Neural cell (in vitro differentiated cells): ENCODE results near the gene CELSR2. TPM values are rescaled to one million over a fixed set of nuclear protein-coding genes. Genes with fewer than 3 reads are reported as not detected.

Experiments used
- H2AFZ ChIP-seq: fragments of 200-600, 300-800 bp; sonication (generic), shearing (Covaris generic); 2 replicates; pipeline ENCODE4 v1.6.0; 2014; ENCODE audit warnings: low read depth, mild to moderate bottlenecking, antibody characterized with exemption, low read length, moderate library complexity
- H3F3A ChIP-seq: fragments of 200-600 bp; shearing (Covaris generic); 2 replicates; pipeline ENCODE4 v1.6.1; 2016; ENCODE audit warnings: mild to moderate bottlenecking, moderate library complexity, mixed read lengths, antibody characterized with exemption, low read length; ENCODE audit not compliant: insufficient read depth, poor library complexity, severe bottlenecking
- H3K27ac ChIP-seq: fragments of 200-600, 300-800 bp; sonication (generic), shearing (Covaris generic); 2 replicates; pipeline ENCODE4 v1.5.1; 2014; ENCODE audit warnings: mild to moderate bottlenecking, low read length, moderate library complexity
- H3K27me3 ChIP-seq: fragments of 300-800, 200-600 bp; sonication (generic), shearing (Covaris generic); 2 replicates; pipeline ENCODE4 v1.6.0; 2014; ENCODE audit warnings: mild to moderate bottlenecking, low read depth, low read length, moderate library complexity; ENCODE audit not compliant: insufficient read depth
- H3K36me3 ChIP-seq: fragments of 300-800, 200-600 bp; sonication (generic), shearing (Covaris generic); 2 replicates; pipeline ENCODE4 v1.5.1; 2014; ENCODE audit warnings: mild to moderate bottlenecking, antibody characterized with exemption, low read length, moderate library complexity; ENCODE audit not compliant: insufficient read depth
- H3K4me2 ChIP-seq: fragments of 300-800, 200-600 bp; sonication (generic), shearing (Covaris generic); 2 replicates; pipeline ENCODE4 v1.6.0; 2014; ENCODE audit warnings: mild to moderate bottlenecking, low read length
- H3K4me3 ChIP-seq: fragments of 300-800, 200-600 bp; sonication (generic), shearing (Covaris generic); 2 replicates; pipeline ENCODE4 v1.5.1; 2014; ENCODE audit warnings: mild to moderate bottlenecking, low read length, moderate library complexity
- H3K79me2 ChIP-seq: fragments of 200-600 bp; shearing (Covaris generic); replicated peaks from 2 replicates; pipeline ENCODE4 v1.6.0; 2014; ENCODE audit warnings: mild to moderate bottlenecking, low read length, moderate library complexity; ENCODE audit not compliant: insufficient read depth
- H3K9ac ChIP-seq: fragments of 300-800, 200-600 bp; sonication (generic), shearing (Covaris generic); 2 replicates; pipeline ENCODE4 v1.6.1; 2016; ENCODE audit warnings: mild to moderate bottlenecking, low read length, mixed read lengths
- H3K9me2 ChIP-seq: fragments of 200-600 bp; shearing (Covaris generic); 2 replicates; pipeline ENCODE4 v1.6.1; 2016; ENCODE audit warnings: mild to moderate bottlenecking, low read length, mixed read lengths; ENCODE audit not compliant: insufficient read depth
- H3K9me3 ChIP-seq: fragments of 200-600, 300-800 bp; sonication (generic), shearing (Covaris generic); 2 replicates; pipeline ENCODE4 v1.6.1; 2016; ENCODE audit warnings: mild to moderate bottlenecking, mixed run types, low read length, moderate library complexity, mixed read lengths
- H4K20me1 ChIP-seq: fragments of 200-600 bp; shearing (Covaris generic); 2 replicates; pipeline ENCODE4 v1.6.1; 2016; ENCODE audit warnings: mild to moderate bottlenecking, mixed run types; ENCODE audit not compliant: insufficient read depth
- CTCF ChIP-seq: fragments of 450-650 bp; IDR thresholded peaks from 2 replicates; pipeline ENCODE4 v1.5.1; 2014; ENCODE audit warnings: antibody characterized with exemption, mild to moderate bottlenecking, moderate library complexity; ENCODE audit not compliant: poor library complexity, severe bottlenecking
- EP300 ChIP-seq: fragments of 450-650 bp; conservative IDR thresholded peaks from 2 replicates; pipeline ENCODE4 v1.6.1; 2014; ENCODE audit warnings: antibody characterized with exemption, mild to moderate bottlenecking, moderate library complexity; ENCODE audit not compliant: poor library complexity, severe bottlenecking
- EZH2 ChIP-seq: fragments of 200-600, 300-800 bp; shearing (Covaris generic), sonication (generic); IDR thresholded peaks from 2 replicates; pipeline ENCODE4 v1.6.1; 2014; ENCODE audit warnings: antibody characterized with exemption, low read length, borderline replicate concordance, mild to moderate bottlenecking; ENCODE audit not compliant: insufficient read depth, poor library complexity, severe bottlenecking
- MXI1 ChIP-seq: fragments of 450-650 bp; conservative IDR thresholded peaks from 2 replicates; pipeline ENCODE4 v1.6.1; 2014; ENCODE audit warnings: antibody characterized with exemption, mild to moderate bottlenecking; ENCODE audit not compliant: poor library complexity, severe bottlenecking
- POLR2AphosphoS5 ChIP-seq: IDR thresholded peaks from 2 replicates; pipeline ENCODE4 v1.6.1; 2012
- RAD21 ChIP-seq: fragments of 450-650 bp; conservative IDR thresholded peaks from 2 replicates; pipeline ENCODE4 v1.6.1; 2014; ENCODE audit warnings: antibody characterized with exemption, mild to moderate bottlenecking, moderate library complexity
- SMC3 ChIP-seq: fragments of 450-650 bp; conservative IDR thresholded peaks from 2 replicates; pipeline ENCODE4 v1.6.1; 2014; ENCODE audit warnings: antibody characterized with exemption, mild to moderate bottlenecking, moderate library complexity; ENCODE audit not compliant: poor library complexity
- TAF1 ChIP-seq: IDR thresholded peaks from 2 replicates; pipeline ENCODE4 v1.6.1; 2012; ENCODE audit warnings: low read depth
- polyA plus RNA-seq: library from polyadenylated mRNA; depleted of rRNA; stranded (reverse); fragments of >200 nt; gene quantifications from 2 replicates; pipeline ENCODE4 v1.2.3, GENCODE V29; 2014
- TF ChIP-seq, protein P1 (sequence below): IDR thresholded peaks from 2 replicates; pipeline ENCODE4 v1.6.1; 2012; ENCODE audit warnings: borderline replicate concordance

Gene CELSR2
- polyA plus RNA-seq, 1 donor from 2014 or later: 7.9 TPM

GRCh38 chr1:109299558-109300343, 50.4 kb downstream of the CELSR2 start:
- Histone ChIP-seq H3K36me3 (no peaks in the 10 kb centered on the region), H3K27me3 (no peaks in the 10 kb centered on the region), H3K79me2 (no peaks in the 10 kb centered on the region), H3K9me2 (no peaks in the 10 kb centered on the region), H3K9me3 (no peaks in the 10 kb centered on the region), H3K4me2 (no peak overlapping the region), H3K9ac (no peak overlapping the region), H4K20me1 (no peaks in the 10 kb centered on the region), H2AFZ (no peak overlapping the region), H3F3A (no peaks in the 10 kb centered on the region), H3K4me3 (no peak overlapping the region), H3K27ac (no peak overlapping the region)
- TF ChIP-seq SMC3 (no peak), MXI1 (no peak)

DNA sequence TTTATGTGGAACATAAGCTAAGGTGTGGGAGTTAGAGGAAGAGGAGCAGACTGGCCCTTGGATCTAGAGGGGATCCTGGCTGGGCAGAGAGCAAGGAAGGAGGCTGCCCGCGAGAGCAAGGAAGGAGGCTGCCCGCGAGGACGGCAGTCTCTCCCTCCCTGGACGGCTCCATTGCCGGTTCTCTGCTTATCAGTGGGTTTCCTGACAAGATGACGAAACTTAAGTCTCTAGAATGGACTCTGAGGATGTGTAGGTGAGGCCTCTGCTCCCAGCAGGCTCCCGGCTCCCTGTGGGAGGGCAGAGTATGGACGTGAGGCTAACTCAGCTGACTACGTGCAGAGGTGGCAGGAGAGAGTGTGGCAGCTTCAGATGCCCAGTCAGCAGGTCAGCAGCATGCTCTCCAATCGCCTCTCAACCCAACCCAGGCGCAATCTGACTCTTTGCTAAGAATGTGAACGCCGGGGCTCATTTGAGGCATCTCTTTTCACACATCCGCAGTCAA, 51.4 kb downstream of the CELSR2 start:
- no peaks in the 10 kb centered on the region for H3K27me3 ChIP-seq
- no peak overlapping the region for H3K9ac ChIP-seq
- H3K36me3 ChIP-seq: no peaks in the 10 kb centered on the region
- no peaks in the 10 kb centered on the region for H3K9me2 ChIP-seq
- no peak for TF ChIP-seq TAF1
- no peak for TF ChIP-seq EP300
- no peak for TF ChIP-seq SMC3
- no peak for TF ChIP-seq EZH2
- TF ChIP-seq, protein P1, sequence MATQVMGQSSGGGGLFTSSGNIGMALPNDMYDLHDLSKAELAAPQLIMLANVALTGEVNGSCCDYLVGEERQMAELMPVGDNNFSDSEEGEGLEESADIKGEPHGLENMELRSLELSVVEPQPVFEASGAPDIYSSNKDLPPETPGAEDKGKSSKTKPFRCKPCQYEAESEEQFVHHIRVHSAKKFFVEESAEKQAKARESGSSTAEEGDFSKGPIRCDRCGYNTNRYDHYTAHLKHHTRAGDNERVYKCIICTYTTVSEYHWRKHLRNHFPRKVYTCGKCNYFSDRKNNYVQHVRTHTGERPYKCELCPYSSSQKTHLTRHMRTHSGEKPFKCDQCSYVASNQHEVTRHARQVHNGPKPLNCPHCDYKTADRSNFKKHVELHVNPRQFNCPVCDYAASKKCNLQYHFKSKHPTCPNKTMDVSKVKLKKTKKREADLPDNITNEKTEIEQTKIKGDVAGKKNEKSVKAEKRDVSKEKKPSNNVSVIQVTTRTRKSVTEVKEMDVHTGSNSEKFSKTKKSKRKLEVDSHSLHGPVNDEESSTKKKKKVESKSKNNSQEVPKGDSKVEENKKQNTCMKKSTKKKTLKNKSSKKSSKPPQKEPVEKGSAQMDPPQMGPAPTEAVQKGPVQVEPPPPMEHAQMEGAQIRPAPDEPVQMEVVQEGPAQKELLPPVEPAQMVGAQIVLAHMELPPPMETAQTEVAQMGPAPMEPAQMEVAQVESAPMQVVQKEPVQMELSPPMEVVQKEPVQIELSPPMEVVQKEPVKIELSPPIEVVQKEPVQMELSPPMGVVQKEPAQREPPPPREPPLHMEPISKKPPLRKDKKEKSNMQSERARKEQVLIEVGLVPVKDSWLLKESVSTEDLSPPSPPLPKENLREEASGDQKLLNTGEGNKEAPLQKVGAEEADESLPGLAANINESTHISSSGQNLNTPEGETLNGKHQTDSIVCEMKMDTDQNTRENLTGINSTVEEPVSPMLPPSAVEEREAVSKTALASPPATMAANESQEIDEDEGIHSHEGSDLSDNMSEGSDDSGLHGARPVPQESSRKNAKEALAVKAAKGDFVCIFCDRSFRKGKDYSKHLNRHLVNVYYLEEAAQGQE: no peak
- TF ChIP-seq MXI1: no peak
- no peak for TF ChIP-seq CTCF
- no peak for TF ChIP-seq RAD21
- no peak for TF ChIP-seq POLR2AphosphoS5
- no peak overlapping the region for H3K4me3 ChIP-seq
- H3F3A ChIP-seq: no peaks in the 10 kb centered on the region
- no peaks in the 10 kb centered on the region for H4K20me1 ChIP-seq
- H3K27ac ChIP-seq: no peak overlapping the region
- no peak overlapping the region for H2AFZ ChIP-seq
- H3K9me3 ChIP-seq: no peaks in the 10 kb centered on the region
- no peaks in the 10 kb centered on the region for H3K79me2 ChIP-seq
- H3K4me2 ChIP-seq: no peak overlapping the region
